Esophagus muscularis mucosa (tissue), 3 donors: ENCODE measurements around the gene ITPR2.

ENCODE experiments used
- CTCF ChIP-seq, 3 experiments: fragments of 200-600 bp in 2 of 3; fragments of 450-650 bp in 1 of 3; sonication (generic) in 2 of 3; IDR thresholded peaks; one replicate each; pipeline ENCODE4 v1.5.1; 2017 to 2019; ENCODE audit warnings: antibody characterized with exemption in 3 of 3, mild to moderate bottlenecking in 2 of 3, moderate library complexity in 1 of 3
- POLR2A ChIP-seq: fragments of 450-650 bp; IDR thresholded peaks from one replicate; pipeline ENCODE4 v1.6.1; 2017; ENCODE audit warnings: antibody characterized with exemption, moderate library complexity, mild to moderate bottlenecking, low read depth
- POLR2AphosphoS5 ChIP-seq, 2 donors: sonication (generic); formaldehyde crosslinking; IDR thresholded peaks; one replicate each; pipeline ENCODE4 v1.6.1; 2017; ENCODE audit warnings: antibody characterized with exemption in 2 of 2

- no peak for TF ChIP-seq POLR2A
- TF ChIP-seq CTCF (IDR thresholded peaks at IDR 0.05), result no peak
- no peak for TF ChIP-seq POLR2AphosphoS5 (IDR thresholded peaks at IDR 0.05)
Measured at GRCh38 chr12:26806556-26806955, 26.4 kb downstream of the ITPR2 start.
